ENCODE data around the gene ITPRID1. TPM values are rescaled to one million over a fixed set of nuclear protein-coding genes. Genes with fewer than 3 reads are reported as not detected.
A peak's percentile ranks its signal among the peaks of the same experiment; 100 is the strongest.

ITPRID1 gene
- polyA plus RNA-seq, 1 donor: 0.25 TPM

- no peaks in the 10 kb centered on the region for H3K36me3 ChIP-seq (ENCODE audit: control insufficient read depth, insufficient read depth, low read length)
- H3K4me3 ChIP-seq (ENCODE audit: low read length): no peak overlapping the region
- no peak overlapping the region for H3K27ac ChIP-seq (ENCODE audit: low read length)
- WGBS (ENCODE audit: insufficient coverage, low lambda C conversion rate): 77% methylated on average over 4 of the region's 6 CpGs
- DNase-seq: no peak
- H3K9me3 ChIP-seq (ENCODE audit: control insufficient read depth, low read depth, low read length): no peaks in the 10 kb centered on the region
- H3K27me3 ChIP-seq (ENCODE audit: control insufficient read depth, insufficient read depth, low read length): no peaks in the 10 kb centered on the region
- no peaks in the 10 kb centered on the region for H3K4me1 ChIP-seq (ENCODE audit: control insufficient read depth, insufficient read depth, low read length)
Observed at GRCh38 chr7:31487071-31487470, 26.8 kb upstream of the ITPRID1 start.

- DNase-seq: no peak
- WGBS (ENCODE audit: insufficient coverage, low lambda C conversion rate): 80% methylated on average over 1 of the region's 1 CpG
- H3K27me3 ChIP-seq (ENCODE audit: control insufficient read depth, insufficient read depth, low read length): no peaks in the 10 kb centered on the region
- no peak overlapping the region for H3K4me3 ChIP-seq (ENCODE audit: low read length)
- no peak overlapping the region for H3K27ac ChIP-seq (ENCODE audit: low read length)
- no peaks in the 10 kb centered on the region for H3K9me3 ChIP-seq (ENCODE audit: control insufficient read depth, low read depth, low read length)
- H3K36me3 ChIP-seq (ENCODE audit: control insufficient read depth, insufficient read depth, low read length): no peaks in the 10 kb centered on the region
- H3K4me1 ChIP-seq (ENCODE audit: control insufficient read depth, insufficient read depth, low read length): no peaks in the 10 kb centered on the region
Observed at GRCh38 chr7:31487476-31487875, 26.4 kb upstream of the ITPRID1 start.

GRCh38 chr7:31488562-31489203 is 25.2 kb upstream of the ITPRID1 start:
- WGBS (ENCODE audit: insufficient coverage, low lambda C conversion rate): 82% methylated on average over 2 of the region's 15 CpGs
- Histone ChIP-seq H3K27ac (ENCODE audit: low read length) (no peak overlapping the region), H3K36me3 (ENCODE audit: control insufficient read depth, insufficient read depth, low read length) (no peaks in the 10 kb centered on the region), H3K27me3 (ENCODE audit: control insufficient read depth, insufficient read depth, low read length) (no peaks in the 10 kb centered on the region), H3K9me3 (ENCODE audit: control insufficient read depth, low read depth, low read length) (no peaks in the 10 kb centered on the region), H3K4me1 (ENCODE audit: control insufficient read depth, insufficient read depth, low read length) (no peaks in the 10 kb centered on the region), H3K4me3 (ENCODE audit: low read length) (no peak overlapping the region)
- DNase-seq: peak in 1 of 2 donors; percentile 33

GRCh38 chr7:31490796-31491314 is 23.0 kb upstream of the ITPRID1 start:
- Histone ChIP-seq H3K9me3 (ENCODE audit: control insufficient read depth, low read depth, low read length) (no peaks in the 10 kb centered on the region), H3K27me3 (ENCODE audit: control insufficient read depth, insufficient read depth, low read length) (no peaks in the 10 kb centered on the region), H3K36me3 (ENCODE audit: control insufficient read depth, insufficient read depth, low read length) (no peaks in the 10 kb centered on the region), H3K27ac (ENCODE audit: low read length) (no peak overlapping the region), H3K4me3 (ENCODE audit: low read length) (no peak overlapping the region), H3K4me1 (ENCODE audit: control insufficient read depth, insufficient read depth, low read length) (no peaks in the 10 kb centered on the region)
- WGBS (ENCODE audit: insufficient coverage, low lambda C conversion rate): 83% methylated on average over 1 of the region's 2 CpGs
- no peak for DNase-seq

GRCh38 chr7:31492086-31492485 is 21.8 kb upstream of the ITPRID1 start:
- peak in 1 of 2 donors; percentile 11 for DNase-seq
- Histone ChIP-seq H3K4me3 (ENCODE audit: low read length) (no peak overlapping the region), H3K27ac (ENCODE audit: low read length) (no peak overlapping the region), H3K36me3 (ENCODE audit: control insufficient read depth, insufficient read depth, low read length) (no peaks in the 10 kb centered on the region), H3K27me3 (ENCODE audit: control insufficient read depth, insufficient read depth, low read length) (no peaks in the 10 kb centered on the region), H3K9me3 (ENCODE audit: control insufficient read depth, low read depth, low read length) (no peaks in the 10 kb centered on the region), H3K4me1 (ENCODE audit: control insufficient read depth, insufficient read depth, low read length) (no peaks in the 10 kb centered on the region)
- no CpG with 5 or more reads among the region's 4 CpGs for WGBS (ENCODE audit: insufficient coverage, low lambda C conversion rate)

- Histone ChIP-seq H3K27ac (ENCODE audit: low read length) (no peak overlapping the region), H3K27me3 (ENCODE audit: control insufficient read depth, insufficient read depth, low read length) (no peaks in the 10 kb centered on the region), H3K9me3 (ENCODE audit: control insufficient read depth, low read depth, low read length) (no peaks in the 10 kb centered on the region), H3K4me1 (ENCODE audit: control insufficient read depth, insufficient read depth, low read length) (peaks cover 6% of the 10 kb centered on the region), H3K4me3 (ENCODE audit: low read length) (no peak overlapping the region), H3K36me3 (ENCODE audit: control insufficient read depth, insufficient read depth, low read length) (no peaks in the 10 kb centered on the region)
- WGBS (ENCODE audit: insufficient coverage, low lambda C conversion rate): 43% methylated on average over 1 of the region's 3 CpGs
- DNase-seq: peak; percentile 58 to 75
Observed at GRCh38 chr7:31493714-31494181, 20.1 kb upstream of the ITPRID1 start.

GRCh38 chr7:31494421-31494820 is 19.5 kb upstream of the ITPRID1 start:
- DNase-seq: no peak
- Histone ChIP-seq H3K4me1 (ENCODE audit: control insufficient read depth, insufficient read depth, low read length) (peaks cover 12% of the 10 kb centered on the region), H3K27ac (ENCODE audit: low read length) (no peak overlapping the region)

GRCh38 chr7:31495653-31496052 is 18.2 kb upstream of the ITPRID1 start:
- Histone ChIP-seq H3K27ac (ENCODE audit: low read length) (no peak overlapping the region), H3K36me3 (ENCODE audit: control insufficient read depth, insufficient read depth, low read length) (no peaks in the 10 kb centered on the region), H3K4me3 (ENCODE audit: low read length) (no peak overlapping the region), H3K9me3 (ENCODE audit: control insufficient read depth, low read depth, low read length) (no peaks in the 10 kb centered on the region), H3K4me1 (ENCODE audit: control insufficient read depth, insufficient read depth, low read length) (peaks cover 15% of the 10 kb centered on the region), H3K27me3 (ENCODE audit: control insufficient read depth, insufficient read depth, low read length) (no peaks in the 10 kb centered on the region)
- WGBS (ENCODE audit: insufficient coverage, low lambda C conversion rate): no CpG with 5 or more reads among the region's 3 CpGs
- DNase-seq: no peak

More at GRCh38 chr7:31494421-31494820, 19.5 kb upstream of the ITPRID1 start:
- Histone ChIP-seq H3K27me3 (ENCODE audit: control insufficient read depth, insufficient read depth, low read length) (no peaks in the 10 kb centered on the region), H3K4me3 (ENCODE audit: low read length) (no peak overlapping the region), H3K9me3 (ENCODE audit: control insufficient read depth, low read depth, low read length) (no peaks in the 10 kb centered on the region), H3K36me3 (ENCODE audit: control insufficient read depth, insufficient read depth, low read length) (no peaks in the 10 kb centered on the region)
- no CpG with 5 or more reads among the region's 5 CpGs for WGBS (ENCODE audit: insufficient coverage, low lambda C conversion rate)

GRCh38 chr7:31497516-31497915 is 16.4 kb upstream of the ITPRID1 start:
- no peak overlapping the region for H3K4me3 ChIP-seq (ENCODE audit: low read length)
- H3K4me1 ChIP-seq (ENCODE audit: control insufficient read depth, insufficient read depth, low read length): peaks cover 17% of the 10 kb centered on the region
- H3K9me3 ChIP-seq (ENCODE audit: control insufficient read depth, low read depth, low read length): no peaks in the 10 kb centered on the region
- no peaks in the 10 kb centered on the region for H3K36me3 ChIP-seq (ENCODE audit: control insufficient read depth, insufficient read depth, low read length)
- WGBS (ENCODE audit: insufficient coverage, low lambda C conversion rate): 60% methylated on average over 1 of the region's 3 CpGs
- H3K27ac ChIP-seq (ENCODE audit: low read length): peak overlapping the region; percentile 17
- DNase-seq: peak; percentile 59 to 75
- no peaks in the 10 kb centered on the region for H3K27me3 ChIP-seq (ENCODE audit: control insufficient read depth, insufficient read depth, low read length)

GRCh38 chr7:31500656-31501055 is 13.2 kb upstream of the ITPRID1 start:
- no peaks in the 10 kb centered on the region for H3K9me3 ChIP-seq (ENCODE audit: control insufficient read depth, low read depth, low read length)
- DNase-seq: no peak
- peak overlapping the region; percentile 70 for H3K27ac ChIP-seq (ENCODE audit: low read length)
- H3K36me3 ChIP-seq (ENCODE audit: control insufficient read depth, insufficient read depth, low read length): no peaks in the 10 kb centered on the region
- H3K27me3 ChIP-seq (ENCODE audit: control insufficient read depth, insufficient read depth, low read length): no peaks in the 10 kb centered on the region
- peaks cover 17% of the 10 kb centered on the region for H3K4me1 ChIP-seq (ENCODE audit: control insufficient read depth, insufficient read depth, low read length)
- WGBS (ENCODE audit: insufficient coverage, low lambda C conversion rate): no CpG with 5 or more reads among the region's 1 CpG
- no peak overlapping the region for H3K4me3 ChIP-seq (ENCODE audit: low read length)

GRCh38 chr7:31508823-31509222 is 5.1 kb upstream of the ITPRID1 start:
- Histone ChIP-seq H3K27me3 (ENCODE audit: control insufficient read depth, insufficient read depth, low read length) (no peaks in the 10 kb centered on the region), H3K36me3 (ENCODE audit: control insufficient read depth, insufficient read depth, low read length) (no peaks in the 10 kb centered on the region), H3K4me1 (ENCODE audit: control insufficient read depth, insufficient read depth, low read length) (no peaks in the 10 kb centered on the region), H3K27ac (ENCODE audit: low read length) (no peak overlapping the region), H3K9me3 (ENCODE audit: control insufficient read depth, low read depth, low read length) (no peaks in the 10 kb centered on the region), H3K4me3 (ENCODE audit: low read length) (no peak overlapping the region)
- WGBS (ENCODE audit: insufficient coverage, low lambda C conversion rate): no CpG with 5 or more reads among the region's 5 CpGs
- no peak for DNase-seq
